Kidney capillary endothelial cell (primary cell): ENCODE results near the gene BEND6.
A peak's percentile ranks its signal among the peaks of the same experiment; 100 is the strongest.
"Not testable (repeated sequence)": the region's sequence is repeated elsewhere in the genome, so short reads cannot be mapped to it uniquely, and the experiment has no call there.

Experiments used
- DNase-seq: peaks from one replicate; pipeline ENCODE4 v3.0.0-alpha.2; 2018; ENCODE audit warnings: low spot score

Gene BEND6

GRCh38 chr6:57033228-57033627 lies 78.3 kb downstream of the BEND6 start:
- DNase-seq, result no peak

DNA sequence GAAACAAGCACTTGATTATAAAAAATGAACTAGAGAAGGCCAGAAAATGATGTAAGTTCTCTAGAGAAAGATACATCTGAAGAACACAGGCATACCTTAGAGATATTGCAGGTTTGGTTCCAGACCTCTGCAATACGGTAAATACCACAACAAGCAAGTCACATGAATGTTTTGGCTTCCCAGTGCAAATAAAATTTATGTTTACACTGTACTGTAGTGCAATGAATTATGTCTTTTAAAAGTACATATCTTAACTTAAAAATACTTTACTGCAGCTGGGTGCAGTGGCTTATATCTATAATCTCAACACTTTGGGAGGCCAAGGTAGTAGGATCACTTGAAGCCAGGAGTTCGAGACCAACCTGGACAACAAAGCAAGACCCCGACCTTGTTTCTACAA lies 80.6 kb downstream of the BEND6 start:
- no peak for DNase-seq

GRCh38 chr6:57038906-57039305 lies 84.0 kb downstream of the BEND6 start:
- DNase-seq, result no peak

DNA sequence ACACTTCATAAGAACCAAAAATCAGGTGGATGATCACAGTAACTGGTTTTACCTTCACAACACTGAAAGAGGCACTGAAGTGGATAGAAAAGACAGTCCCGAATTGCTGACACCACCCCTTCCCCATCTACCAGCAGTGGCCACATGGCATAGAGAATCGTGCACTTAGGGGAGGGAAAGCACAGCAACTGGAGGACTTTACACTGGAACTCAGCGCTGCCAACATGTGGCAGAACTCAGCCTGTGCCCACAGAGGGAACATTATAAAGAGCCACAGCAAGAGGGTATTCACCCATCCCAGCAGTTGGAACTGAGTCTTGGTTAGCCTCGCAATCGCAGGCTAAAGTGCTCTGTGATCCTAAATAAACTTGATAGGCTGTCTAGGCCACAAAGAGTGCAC lies 85.1 kb downstream of the BEND6 start:
- DNase-seq, result no peak

- DNase-seq, result not testable (repeated sequence)
Observed at GRCh38 chr6:57044061-57044460, 89.2 kb downstream of the BEND6 start.

DNA sequence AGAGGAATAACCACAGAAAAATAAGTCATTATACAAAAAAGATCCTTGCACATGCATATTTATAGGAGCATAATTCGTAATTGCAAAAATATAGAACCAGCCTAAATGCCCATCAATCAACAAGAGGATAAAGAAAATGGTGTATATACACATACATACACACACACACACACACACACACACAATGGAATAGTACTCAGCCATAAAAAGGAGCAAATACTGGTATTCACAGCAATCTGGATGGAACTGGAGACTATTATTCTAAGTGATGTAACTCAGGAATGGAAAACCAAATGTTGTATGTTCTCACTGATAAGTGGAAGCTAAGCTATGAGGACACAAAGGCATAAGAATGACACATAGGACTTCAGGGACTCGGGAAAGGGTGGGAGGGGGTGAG lies 89.7 kb downstream of the BEND6 start:
- no peak for DNase-seq

GRCh38 chr6:57046332-57047256 lies 91.7 kb downstream of the BEND6 start, which contains the start of gene KIAA1586:
Gene KIAA1586, plus strand, starts transcription at chr6:57046693. Its CDS starts 63 bp downstream, at chr6:57046756.
- peak; percentile 52 for DNase-seq

- not testable (repeated sequence) for DNase-seq
Observed at GRCh38 chr6:57047257-57047585, 92.3 kb downstream of the BEND6 start.

- DNase-seq, result not testable (repeated sequence)
Observed at GRCh38 chr6:57047859-57048258, 93.0 kb downstream of the BEND6 start.

- DNase-seq, result no peak
Observed at GRCh38 chr6:57048577-57048976, 93.7 kb downstream of the BEND6 start.

DNA sequence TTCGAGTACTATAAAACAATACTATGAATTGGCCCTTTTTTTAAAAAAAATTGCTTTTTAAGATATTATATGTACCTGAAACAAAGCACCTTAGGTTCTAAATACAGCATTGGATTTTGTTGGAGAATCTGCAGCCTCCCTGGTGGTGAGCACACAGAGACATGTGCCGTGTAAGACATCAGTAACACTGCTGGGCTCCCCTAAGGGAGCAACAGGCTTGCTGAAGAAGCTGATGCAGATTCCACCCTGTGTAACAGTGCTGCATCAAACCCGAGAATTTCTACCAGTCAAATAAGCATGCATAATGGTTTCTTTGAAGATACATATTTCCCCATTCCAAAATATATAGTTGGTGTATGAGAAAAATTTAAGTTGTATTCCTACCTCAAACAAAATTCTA lies 108.9 kb downstream of the BEND6 start:
- no peak for DNase-seq

- DNase-seq, result no peak
Observed at GRCh38 chr6:57064809-57065208, 109.9 kb downstream of the BEND6 start.

DNA sequence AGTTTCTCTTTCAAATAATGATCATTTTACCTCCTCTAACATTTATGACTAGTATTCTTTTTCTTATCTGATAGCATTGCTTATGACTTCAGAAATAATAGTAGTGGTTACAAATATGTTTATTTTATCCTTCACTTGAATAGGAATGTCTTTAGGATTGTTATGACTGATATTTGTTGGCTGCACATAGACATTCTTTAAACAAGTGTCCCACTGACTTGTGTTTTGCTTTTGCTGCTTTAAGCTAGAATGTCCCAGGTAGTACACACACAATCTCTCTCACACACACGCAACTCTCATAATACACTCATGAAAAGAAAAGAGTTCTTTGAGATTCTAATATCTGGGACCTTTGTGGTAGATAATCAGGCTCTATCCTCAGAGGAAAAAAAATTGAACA lies 113.2 kb downstream of the BEND6 start:
- DNase-seq, result no peak

- no peak for DNase-seq
Observed at GRCh38 chr6:57069228-57069627, 114.3 kb downstream of the BEND6 start.

GRCh38 chr6:57069920-57070331 lies 115.0 kb downstream of the BEND6 start:
- no peak for DNase-seq

DNA sequence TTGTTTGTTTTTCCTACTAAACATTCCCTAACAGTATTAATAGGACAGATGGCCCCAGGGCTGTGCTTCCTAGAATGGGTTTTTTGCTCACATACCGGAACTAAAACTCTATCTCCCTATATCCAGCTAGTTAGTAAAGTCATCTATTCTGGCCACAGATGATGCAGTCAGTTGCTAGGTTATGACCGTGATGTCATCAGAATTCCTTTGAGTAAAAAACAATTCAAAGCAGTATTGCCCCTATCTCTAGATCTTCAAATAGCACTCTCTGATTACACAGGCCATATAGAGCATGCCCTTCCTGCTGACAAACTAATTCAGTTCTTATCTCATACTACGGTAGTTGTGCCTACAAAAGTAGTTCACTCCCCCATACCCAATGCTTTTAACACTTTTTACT lies 117.2 kb downstream of the BEND6 start:
- no peak for DNase-seq

DNA sequence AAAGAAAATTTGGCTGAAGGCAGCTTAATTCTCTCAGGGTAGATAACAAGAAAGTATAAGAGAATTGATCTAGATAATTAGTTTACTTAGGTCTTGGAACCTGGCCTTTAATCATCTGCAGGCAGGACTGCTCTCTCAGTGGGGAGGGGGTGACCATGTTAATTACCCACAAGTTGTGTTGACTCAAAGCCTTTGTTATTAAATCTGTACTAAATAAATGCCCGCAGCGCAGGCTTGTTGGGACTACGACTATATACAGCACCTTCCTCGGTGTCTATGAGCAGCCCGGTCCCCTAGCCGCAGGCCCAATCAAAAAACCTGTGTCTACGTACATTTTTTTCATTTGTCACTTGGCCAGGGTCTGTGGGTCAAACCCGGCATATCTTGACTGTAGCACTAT lies 119.5 kb downstream of the BEND6 start:
- DNase-seq, result no peak

DNA sequence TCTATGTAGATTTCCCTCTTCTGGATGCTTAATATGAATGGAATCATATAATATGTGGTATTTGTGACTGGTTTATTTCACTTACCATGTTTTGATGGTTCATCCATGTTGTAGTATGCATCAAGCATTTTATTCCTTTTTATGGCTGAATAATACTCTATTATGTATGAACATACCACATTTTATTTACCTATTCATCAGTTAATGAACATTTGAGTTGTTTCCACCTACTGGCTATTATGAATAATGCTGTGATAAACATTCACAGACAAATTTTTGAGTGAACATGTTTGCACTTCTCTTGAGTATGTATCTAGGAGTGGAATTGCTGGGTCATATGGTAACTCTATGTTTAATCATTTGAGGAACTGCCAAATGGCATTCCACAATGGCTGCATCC lies 120.2 kb downstream of the BEND6 start:
- no peak for DNase-seq
